Measurements from ENCODE around the gene SMPD3.

SMPD3 gene

DNA sequence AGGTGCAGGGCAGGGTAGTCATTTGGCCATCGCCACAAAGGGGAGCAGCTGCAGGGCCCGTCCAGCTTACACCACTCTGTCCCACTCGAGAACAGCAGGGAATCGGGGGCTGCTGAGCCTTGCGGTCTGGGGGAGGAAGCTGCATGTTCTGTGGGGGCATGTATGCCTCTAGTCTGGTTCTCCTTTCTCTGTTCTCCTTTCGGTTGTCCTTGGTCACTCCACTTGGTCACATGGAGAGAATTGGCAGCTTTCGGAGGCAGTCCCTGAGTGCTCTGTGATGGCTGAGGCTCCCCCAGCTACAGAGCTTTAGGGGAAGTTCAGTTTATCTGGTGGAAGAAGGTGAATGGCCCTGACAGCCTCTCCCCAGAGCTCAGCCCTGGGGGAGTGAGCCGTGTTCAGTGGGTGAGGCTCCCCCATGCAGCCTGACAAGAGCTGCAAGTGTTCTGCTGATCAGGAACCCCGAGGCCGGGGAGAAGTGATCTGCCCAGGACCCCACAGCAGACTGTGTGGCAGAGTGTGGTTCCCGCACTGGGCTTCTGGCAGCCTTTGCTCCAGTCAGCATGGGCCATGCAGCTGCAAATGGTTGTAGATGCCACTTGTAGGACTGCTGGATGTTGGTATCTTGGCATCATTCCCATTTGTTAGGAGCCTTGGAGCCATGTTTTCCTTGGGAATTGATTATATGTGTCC, 22.3 kb upstream of the SMPD3 start:
- DNase-seq (ENCODE audit: low spot score): peak; percentile 78

DNA sequence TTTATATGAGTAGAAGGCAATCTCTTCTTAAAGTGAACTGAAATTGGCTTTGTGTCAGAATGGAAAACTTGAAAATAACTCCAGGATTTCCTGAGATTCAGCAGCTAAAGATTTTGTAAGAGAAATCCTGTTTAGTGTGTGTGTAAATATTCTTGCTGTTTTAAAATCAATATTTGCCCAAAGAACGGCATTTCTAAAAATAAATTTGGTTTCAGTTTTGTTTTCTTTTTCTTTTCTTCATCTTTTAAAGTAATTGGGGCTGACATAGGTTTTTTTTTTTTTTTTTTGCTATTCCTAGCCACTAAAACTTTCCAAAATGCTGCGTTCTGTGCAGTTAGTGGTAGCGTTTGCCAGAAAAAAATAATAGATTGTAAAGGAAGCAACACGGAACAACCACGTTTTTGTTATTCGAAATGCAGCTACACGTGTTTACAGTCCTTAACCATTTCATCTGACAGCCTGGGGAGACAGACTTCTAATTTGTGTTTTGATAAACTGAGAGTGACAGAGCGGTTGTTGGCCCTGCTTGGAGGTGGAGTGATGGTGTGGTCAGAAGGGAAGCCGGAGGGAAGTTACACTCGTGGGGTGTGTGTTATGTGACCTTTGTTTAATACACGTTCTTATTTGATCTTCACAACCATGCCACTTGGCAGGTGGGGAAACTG, 21.6 kb upstream of the SMPD3 start:
- DNase-seq (ENCODE audit: low spot score): no peak

DNA sequence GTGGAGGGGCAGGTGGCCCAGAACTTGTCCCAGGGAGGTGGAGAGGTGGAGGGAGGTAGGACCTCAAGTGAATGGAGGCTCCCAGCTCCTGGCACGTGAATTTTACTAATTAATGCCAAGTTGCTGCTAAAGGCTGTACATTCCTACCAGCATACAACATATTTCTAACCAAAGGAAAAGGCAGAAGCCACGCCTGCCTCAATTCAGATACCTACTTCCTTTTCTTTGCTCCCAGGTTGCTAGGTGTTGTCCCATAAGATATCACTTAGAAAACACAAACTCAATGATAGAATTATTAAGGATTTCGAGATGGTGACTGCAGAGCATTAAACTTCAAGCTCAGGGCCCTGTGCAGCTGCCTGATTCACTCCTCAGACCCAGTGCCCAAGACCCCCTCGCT, 20.5 kb upstream of the SMPD3 start:
- no peak for DNase-seq (ENCODE audit: low spot score)

DNA sequence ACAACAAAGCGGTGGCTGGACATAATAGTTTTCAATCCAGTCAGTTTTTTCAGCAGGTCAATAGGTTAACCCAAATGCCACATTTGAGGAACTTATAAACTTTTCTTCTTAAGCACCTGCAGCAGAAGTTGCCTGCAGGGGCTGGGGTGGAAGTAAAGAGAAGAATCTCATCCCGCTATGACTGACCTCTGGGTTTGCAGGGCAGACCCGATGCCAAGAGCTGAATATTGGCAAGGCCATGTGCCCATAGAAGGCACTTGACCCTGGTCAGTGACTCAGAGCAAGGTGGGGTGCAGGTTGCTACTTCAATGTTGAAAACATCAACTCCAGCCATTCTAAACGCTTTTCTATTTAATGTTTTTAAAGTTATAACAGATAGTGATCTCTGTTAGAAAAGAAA, 17.9 kb upstream of the SMPD3 start:
- no peak for DNase-seq (ENCODE audit: low spot score)

DNA sequence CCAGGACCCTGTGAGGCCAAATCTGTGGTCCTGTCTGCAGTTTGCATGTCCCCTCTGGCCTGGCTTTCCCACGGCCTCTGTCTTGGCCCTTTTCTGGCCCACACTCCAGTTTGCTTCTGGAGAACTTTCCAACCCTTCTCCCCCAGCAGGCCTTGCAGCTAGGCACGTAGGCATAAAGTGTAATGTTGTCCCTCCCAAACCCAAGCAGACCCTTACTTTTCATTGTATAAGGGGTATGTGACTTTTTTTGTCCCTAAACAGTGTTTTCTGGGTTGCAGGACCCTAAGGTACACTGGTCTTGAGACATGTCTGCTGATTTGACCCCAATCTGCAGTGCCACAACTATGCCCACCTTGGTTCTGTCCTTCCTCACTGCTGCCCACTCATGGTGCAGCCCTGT, 15.6 kb upstream of the SMPD3 start:
- no peak for DNase-seq (ENCODE audit: low spot score)

DNA sequence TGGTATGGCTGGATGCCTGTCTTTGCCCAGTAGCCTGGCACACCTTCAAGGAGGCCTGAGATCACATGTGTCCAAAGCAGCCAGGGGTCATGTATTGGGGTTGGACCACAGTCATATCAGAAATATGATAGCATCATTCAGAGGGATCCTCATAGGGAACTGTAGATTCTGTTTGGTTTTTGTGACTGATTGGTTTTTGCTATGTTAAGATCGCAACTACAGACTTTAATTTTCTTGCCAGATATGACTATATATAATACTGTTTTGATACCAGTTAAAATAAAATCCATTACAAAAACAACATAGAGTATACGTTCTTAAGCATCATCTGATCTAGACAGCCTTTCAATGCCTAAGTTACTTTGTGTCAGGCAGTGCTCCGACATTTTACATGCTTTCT, 11.8 kb upstream of the SMPD3 start:
- DNase-seq (ENCODE audit: low spot score): no peak

DNA sequence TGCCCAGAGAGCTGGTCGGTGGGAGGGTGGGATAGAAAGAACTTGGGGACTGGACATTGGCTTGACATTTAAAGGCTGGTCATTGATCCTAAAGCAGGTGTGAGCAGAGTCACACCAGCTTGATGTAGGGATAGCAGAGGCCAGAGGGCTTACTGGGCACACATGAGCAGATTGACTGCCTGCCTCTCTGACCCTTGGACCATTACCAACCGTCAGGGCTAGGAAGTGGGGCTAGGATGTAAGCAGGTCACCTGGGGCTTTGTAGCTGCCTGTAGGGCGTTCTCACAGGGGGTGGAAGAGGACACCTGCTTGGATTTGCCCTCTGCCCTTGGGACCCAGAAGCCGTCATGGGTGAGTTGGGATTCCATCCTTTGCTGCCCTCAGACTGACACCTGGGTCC, 11.1 kb upstream of the SMPD3 start:
- DNase-seq (ENCODE audit: low spot score): no peak

DNA sequence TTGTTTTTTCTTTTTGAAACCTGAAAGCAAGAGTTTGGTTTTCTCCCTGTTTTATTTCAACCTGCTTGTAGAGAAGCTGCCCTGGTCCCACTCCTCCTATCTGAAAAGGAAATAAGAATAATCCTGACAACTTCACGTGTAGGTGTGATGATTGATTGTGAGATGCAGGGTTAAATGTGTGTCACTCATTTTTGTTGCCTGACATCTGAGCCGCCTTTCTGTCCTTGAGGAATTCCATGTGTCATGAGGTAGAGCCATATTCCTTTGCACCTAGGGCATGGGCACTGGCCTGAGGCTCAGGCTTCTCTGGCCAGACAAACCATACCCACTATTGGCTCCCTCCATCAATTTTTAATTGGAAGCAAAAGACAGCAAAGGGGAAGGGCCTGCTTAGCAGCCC, 10.2 kb upstream of the SMPD3 start:
- DNase-seq (ENCODE audit: low spot score): no peak

DNA sequence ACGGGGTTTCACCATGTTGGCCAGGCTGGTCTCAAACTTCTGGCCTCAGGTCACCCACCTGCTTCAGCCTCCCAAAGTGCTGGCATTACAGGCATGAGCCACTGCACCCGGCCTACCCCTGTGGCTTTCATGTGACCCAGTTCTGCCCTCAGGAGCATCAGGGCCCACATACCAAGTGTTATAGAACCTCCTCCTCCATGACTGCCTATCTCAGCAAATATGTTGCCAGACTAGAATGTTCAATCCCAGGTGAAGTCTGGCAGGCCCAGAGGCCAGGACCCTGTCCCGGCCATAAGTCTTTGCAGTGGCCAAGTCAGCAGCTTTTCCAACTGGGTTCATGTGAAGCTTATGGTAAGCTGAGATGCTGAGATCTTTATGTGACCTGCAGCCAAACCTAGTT, 9.8 kb upstream of the SMPD3 start:
- no peak for DNase-seq (ENCODE audit: low spot score)

DNA sequence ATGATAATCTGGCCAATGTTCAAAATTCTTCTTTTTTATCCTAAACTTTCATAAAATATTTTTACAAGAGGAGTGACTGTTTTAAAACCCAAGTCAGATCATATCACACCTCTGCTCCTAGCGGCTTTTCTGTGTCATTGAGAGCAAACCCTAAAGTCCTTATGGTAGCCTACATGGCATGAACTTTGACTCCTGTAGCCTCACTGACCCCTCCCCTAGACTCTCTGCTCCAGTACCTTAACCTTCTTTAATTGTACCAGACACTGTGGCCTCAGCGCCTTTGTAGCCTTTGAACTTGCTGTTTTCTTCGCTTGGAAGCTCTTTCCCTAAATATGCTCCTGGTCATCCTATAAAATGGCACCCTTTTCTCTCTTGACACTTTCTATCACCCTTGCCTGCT, 7.3 kb upstream of the SMPD3 start:
- no peak for DNase-seq (ENCODE audit: low spot score)

DNA sequence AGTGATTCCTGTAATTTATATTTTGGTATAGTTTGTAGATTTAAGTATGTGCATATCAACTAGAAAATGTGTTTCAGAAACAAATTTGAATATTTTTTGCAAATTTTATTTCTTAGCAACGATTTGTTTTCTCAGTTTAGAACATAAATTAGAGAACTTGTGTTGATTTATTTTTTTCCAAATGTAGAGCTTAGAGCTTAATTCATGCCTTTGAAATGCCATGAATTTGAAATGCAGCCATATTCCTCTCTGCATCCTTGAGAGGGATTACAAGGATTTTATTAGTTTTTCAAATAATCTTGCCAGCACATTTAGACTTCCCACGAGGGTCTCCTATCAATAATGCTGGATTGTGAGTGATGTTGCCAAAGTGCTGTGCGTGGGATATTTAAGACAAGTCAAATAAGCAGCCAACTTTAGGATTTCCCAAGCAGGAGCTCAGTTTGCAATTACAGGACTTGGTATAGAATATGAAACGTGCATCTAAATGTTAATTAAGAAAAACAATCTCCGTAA, 6.7 kb upstream of the SMPD3 start:
- DNase-seq (ENCODE audit: low spot score): no peak

DNA sequence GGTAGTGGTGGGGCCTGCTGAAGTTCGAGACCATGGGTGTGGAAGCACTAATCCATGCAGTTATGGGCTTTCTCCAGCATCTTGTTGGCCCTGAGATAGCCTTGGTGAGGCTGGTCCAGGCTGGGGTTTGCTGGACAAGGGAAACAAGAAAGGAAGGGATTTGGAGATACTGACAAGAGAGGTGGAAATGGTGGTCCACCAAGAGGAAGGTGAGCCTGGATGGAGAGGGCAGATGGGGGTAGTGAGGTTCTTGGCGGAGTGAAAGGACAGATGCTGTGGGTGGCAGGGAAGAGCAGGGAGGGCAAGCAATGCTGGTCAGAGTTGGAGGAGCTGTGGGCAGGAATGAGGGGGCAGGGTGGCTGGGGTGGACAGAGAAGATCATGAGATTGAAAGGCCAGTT, 5.5 kb upstream of the SMPD3 start:
- no peak for DNase-seq (ENCODE audit: low spot score)

DNA sequence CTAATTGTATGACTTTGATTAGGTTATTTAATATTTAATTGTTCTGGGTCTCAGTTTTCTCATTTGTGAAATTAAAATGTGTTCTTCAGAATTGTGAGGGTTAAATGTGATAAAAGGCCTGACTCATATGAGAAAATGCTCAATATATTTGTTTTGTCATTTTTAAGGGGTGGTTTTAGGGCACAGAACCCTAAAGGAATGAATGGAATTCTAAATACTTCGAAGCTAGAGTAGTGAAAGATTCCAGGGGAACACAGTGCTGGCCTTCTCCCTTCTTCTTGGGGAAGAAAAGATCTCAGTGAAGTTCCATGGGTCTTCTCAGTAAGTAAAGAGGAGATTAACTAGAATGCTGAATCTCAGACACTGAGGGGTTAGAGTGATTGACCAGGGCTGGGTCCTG, 3.9 kb upstream of the SMPD3 start:
- DNase-seq (ENCODE audit: low spot score): no peak

DNA sequence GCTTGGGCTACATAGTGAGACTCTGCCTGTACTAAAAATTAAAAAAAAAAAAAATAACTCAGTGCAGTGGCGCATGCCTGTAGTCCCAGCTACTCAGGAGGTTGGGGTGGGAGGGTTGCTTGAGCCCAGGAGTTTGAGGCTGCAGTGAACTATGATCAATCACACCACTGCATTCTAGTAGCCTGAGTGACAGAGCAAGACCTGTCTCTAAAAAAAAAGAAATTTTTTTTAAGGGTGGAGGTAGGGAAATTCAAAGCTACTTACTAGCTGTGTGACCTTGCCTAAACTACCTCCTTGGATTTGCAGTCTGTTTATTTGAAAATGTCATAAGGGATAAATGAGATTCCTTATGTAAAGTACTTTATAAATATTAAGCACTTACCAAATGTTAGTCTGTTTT, 3.4 kb upstream of the SMPD3 start:
- DNase-seq (ENCODE audit: low spot score): no peak

DNA sequence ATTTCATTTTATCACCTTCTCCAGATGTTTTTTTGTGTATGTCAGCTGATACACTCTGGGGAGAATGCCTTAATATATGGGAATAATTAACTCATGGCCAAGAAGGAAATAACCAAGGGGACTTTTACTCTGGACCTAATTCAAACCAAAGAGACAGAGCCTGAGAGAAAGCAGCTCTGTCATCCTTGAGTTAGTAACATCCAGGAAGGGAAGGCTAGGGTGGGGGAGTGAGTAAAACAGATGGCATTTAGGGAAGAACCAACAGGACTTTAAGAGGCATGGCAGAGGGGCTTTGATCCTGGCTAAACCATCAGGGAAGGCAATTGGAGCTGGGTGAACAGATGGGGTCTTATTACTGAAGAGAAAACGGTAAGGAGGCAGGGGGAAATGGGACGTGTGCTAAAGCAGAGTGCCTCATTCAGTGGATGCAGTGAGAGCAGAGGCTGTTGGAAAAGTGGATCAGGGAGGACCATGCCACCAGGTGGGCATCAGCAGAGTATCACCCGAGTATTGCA, 2.5 kb upstream of the SMPD3 start:
- no peak for DNase-seq (ENCODE audit: low spot score)

DNA sequence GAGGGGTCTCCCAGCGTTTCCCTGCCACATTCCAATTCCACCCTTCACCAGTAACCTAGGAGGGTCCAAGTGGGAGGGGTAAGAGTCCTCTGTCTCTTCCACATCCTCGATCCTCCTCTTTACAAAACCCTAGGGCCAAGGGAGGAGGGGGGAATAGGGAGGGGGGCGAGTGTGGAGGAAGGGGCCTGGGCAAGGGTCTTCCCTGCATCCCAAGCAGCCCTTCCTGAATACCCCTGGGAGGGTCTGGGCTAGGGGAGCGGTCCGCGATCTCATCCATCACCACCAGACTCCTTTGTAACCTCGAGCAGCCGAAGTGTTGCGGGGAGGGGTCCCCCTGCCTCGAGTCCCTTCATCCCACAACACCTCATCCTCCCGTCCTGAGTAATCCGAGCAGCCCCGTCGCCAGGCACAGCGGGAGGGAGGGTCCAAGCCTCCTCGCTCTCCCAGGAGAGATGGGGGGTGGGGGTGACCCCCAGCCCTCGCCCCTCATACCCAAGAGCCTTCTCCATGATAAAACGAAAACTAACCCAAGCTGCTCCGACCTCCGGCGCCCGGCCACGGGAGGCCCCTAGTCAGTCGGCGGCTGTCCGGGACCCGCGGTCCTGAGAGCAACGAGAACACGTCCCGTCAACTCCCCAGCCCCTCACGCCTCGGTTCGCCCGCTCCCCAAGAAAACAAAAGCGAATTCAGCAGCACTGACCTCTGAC, 502 bp downstream of the SMPD3 start:
- peak; percentile 22 for DNase-seq (ENCODE audit: low spot score)

DNA sequence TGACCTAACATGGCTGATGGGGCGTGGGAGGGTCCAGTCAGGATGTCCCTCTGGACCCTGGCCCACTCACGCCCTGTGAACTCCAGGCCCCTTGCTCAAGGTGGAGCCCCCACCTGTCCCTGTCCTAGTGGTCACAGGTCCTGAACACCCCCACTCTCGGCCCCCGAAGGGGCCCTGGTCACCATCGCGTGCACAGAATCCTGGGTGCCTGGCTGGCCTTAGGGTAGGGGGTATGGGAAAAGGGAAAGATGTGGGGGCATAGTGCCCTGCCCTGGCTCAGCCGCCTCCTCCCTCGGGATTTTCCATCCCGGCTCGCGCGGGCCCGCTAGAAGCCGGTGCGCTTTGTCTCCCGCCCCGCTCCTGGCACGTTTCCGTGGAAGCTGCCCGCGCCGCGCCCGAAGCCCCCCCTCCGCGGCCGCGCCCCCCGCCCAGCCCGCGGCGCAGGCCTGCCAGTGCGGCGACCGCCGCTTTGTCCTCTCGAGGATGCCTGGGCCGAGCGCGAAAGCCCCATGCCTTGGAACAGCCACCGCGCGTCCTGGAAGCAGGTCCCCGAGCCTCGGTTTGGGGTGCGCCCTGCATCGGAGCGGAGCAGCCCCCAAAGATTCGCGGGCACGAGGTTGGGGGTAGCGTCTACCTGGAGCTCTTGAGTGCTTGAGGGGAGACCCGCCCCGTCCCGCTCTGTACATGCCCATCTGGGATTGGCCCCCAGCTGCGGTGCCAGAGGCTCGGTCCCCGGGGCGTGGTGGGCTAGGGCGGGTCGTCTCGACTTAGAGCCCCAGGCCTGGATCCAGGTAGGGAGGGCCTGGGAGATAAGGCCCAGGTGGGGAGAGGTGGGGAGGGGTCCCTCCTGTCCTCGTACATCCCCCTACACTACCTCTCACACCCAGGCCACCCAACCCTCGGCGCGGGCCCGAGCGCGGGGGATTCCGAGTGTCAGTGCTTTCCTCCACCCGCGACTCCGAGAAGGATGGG, 1.3 kb downstream of the SMPD3 start:
- no peak for DNase-seq (ENCODE audit: low spot score)

DNA sequence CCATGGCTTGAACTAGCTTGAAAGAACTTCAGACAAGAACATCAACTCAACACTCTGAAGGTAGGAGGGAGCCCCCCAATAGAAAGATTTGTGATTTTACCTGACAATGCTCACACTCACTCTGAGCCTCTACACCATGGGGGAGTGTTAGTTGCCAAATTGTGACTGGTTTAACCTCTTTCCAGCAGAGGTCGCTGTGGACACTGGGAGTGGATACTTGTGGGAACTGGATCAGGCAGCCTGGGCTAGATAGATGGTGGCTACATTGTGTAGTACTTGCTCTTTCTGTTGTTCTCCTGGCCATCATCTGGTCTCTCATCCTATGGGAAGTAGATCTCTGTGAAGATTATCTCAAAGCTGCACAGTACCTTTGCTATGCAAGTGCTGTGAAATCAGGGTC, 2.9 kb downstream of the SMPD3 start:
- DNase-seq (ENCODE audit: low spot score): peak; percentile 70

DNA sequence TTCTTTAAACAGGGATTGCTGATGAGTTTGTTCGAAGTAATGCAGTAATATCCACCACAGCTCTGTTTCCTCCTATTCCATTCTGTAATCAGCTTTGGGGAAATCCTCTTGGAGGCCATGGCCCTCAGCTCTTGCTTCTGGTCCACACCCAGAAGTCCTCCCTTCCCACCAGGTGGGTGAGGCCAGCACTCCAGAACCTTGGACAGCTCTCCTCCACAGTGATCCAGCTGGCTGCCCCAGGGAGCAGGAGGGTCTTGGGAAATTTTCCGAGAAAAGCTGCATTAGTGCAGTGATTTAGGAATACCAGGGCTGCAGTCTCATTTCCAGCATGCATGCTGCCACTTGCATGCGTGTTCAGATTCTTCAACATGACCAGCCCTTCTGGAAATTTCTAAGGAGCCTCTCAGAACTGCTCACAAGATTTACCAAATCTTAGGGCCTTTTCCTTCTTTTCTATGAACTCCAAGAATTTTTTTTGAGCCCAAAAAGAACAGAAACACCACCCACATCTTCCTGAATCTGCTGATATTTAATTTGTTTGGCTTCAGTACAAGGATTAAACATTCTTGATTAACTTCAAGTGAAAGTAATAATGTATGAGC, 4.2 kb downstream of the SMPD3 start:
- DNase-seq (ENCODE audit: low spot score): no peak

DNA sequence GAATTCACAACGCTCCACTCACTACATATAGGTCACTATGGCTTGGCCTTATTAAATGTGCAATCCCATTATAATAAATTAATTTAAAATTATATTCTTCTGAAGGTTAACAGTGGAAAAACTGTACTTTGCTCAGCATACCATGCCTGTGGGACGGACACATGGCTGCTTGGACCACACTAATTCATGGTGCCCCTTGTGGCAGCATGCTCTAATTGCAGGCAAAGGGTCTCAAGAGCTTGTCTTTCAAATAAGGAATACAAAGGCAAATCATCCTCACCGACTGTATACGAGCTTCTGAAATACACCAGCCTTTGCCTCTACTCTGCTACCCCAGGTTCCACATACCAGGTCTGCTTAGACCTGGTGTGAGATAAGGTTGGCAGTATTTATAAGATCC, 11.7 kb downstream of the SMPD3 start:
- DNase-seq (ENCODE audit: low spot score): no peak

DNA sequence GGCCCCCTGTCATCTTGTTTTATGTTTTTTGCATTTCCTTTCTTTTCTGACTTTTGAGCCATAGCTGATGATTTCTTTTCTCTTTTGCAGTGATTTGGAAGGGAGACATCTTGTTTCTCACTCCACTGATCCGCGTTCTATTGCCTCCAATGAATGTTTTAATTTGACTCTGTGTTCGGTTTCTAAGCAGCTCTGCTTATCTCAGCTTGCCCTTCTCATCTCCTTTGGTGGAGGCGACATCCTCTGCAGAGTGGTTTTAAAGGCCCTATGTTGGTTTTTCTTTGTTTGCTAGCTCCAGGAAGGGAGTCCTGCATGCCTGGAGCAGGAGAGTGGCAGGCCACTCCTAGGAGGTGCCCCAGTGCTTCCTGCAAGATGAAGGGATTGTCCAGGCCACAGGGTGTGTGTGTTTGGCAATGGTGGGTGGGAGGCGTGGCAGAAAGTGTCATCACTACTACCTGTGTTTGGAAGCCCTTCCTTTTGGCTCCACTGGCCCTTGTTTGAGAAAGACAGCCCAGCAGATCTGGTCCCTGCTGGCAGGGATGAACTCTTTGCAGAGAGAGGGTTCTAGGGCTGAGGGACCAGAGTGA, 13.6 kb downstream of the SMPD3 start:
- no peak for DNase-seq (ENCODE audit: low spot score)
